ENCODE results near the gene HOXC10.

GRCh38 chr12:53985692-53985993 lies 697 bp downstream of the HOXC10 start:
- TF ChIP-seq, protein P1, sequence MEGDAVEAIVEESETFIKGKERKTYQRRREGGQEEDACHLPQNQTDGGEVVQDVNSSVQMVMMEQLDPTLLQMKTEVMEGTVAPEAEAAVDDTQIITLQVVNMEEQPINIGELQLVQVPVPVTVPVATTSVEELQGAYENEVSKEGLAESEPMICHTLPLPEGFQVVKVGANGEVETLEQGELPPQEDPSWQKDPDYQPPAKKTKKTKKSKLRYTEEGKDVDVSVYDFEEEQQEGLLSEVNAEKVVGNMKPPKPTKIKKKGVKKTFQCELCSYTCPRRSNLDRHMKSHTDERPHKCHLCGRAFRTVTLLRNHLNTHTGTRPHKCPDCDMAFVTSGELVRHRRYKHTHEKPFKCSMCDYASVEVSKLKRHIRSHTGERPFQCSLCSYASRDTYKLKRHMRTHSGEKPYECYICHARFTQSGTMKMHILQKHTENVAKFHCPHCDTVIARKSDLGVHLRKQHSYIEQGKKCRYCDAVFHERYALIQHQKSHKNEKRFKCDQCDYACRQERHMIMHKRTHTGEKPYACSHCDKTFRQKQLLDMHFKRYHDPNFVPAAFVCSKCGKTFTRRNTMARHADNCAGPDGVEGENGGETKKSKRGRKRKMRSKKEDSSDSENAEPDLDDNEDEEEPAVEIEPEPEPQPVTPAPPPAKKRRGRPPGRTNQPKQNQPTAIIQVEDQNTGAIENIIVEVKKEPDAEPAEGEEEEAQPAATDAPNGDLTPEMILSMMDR (optimal IDR thresholded peaks at IDR 0.05 in 1 of 3, IDR thresholded peaks at IDR 0.05 in 1 of 3, conservative IDR thresholded peaks at IDR 0.05 in 1 of 3; ENCODE audit: extremely low read depth in 1 of 3, insufficient read depth in 2 of 3, low read length in 3 of 3) = no peak
- TF ChIP-seq EZH2 (IDR thresholded peaks at IDR 0.05; ENCODE audit: low read length) = no peak

Measured in keratinocyte (primary cell).